ENCODE measurements around the gene MTHFSD.

Gene MTHFSD

GRCh38 chr16:86536621-86537020 lies 18.4 kb downstream of the MTHFSD start:
- Histone ChIP-seq H3K36me3 (ENCODE audit: insufficient read depth, low read length) (peaks cover 54% of the 10 kb centered on the region), H3K27ac (ENCODE audit: low read length) (no peak overlapping the region), H2AFZ (ENCODE audit: low read depth, low read length) (no peak overlapping the region), H3K79me2 (ENCODE audit: insufficient read depth, low read length) (no peaks in the 10 kb centered on the region), H3K9ac (ENCODE audit: low read depth, low read length) (no peak overlapping the region), H3K4me1 (ENCODE audit: insufficient read depth, low read length) (no peaks in the 10 kb centered on the region), H4K20me1 (ENCODE audit: insufficient read depth, low read length) (no peaks in the 10 kb centered on the region), H3K27me3 (ENCODE audit: insufficient read depth, low read length, poor library complexity) (no peaks in the 10 kb centered on the region), H3K4me2 (ENCODE audit: insufficient read depth, low read length) (no peak overlapping the region), H3K4me3 (ENCODE audit: low read depth in 1 of 2, low read length in 2 of 2) (no peak overlapping the region), H3K9me3 (ENCODE audit: insufficient read depth, low read length, severe bottlenecking) (no peaks in the 10 kb centered on the region)
- no peak for ATAC-seq (ENCODE audit: insufficient read depth, low read depth)
- DNase-seq = no peak
- TF ChIP-seq EZH2 (IDR thresholded peaks at IDR 0.05; ENCODE audit: borderline replicate concordance, low read depth, low read length, severe bottlenecking) = no peak
- TF ChIP-seq, protein P1, sequence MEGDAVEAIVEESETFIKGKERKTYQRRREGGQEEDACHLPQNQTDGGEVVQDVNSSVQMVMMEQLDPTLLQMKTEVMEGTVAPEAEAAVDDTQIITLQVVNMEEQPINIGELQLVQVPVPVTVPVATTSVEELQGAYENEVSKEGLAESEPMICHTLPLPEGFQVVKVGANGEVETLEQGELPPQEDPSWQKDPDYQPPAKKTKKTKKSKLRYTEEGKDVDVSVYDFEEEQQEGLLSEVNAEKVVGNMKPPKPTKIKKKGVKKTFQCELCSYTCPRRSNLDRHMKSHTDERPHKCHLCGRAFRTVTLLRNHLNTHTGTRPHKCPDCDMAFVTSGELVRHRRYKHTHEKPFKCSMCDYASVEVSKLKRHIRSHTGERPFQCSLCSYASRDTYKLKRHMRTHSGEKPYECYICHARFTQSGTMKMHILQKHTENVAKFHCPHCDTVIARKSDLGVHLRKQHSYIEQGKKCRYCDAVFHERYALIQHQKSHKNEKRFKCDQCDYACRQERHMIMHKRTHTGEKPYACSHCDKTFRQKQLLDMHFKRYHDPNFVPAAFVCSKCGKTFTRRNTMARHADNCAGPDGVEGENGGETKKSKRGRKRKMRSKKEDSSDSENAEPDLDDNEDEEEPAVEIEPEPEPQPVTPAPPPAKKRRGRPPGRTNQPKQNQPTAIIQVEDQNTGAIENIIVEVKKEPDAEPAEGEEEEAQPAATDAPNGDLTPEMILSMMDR (IDR thresholded peaks at IDR 0.05; ENCODE audit: borderline replicate concordance, extremely low read depth, low read length, poor library complexity, severe bottlenecking) = no peak

GRCh38 chr16:86534779-86535615 lies 20.0 kb downstream of the MTHFSD start:
- H3K9me3 ChIP-seq (ENCODE audit: insufficient read depth, low read length, severe bottlenecking) = no peaks in the 10 kb centered on the region
- H3K4me2 ChIP-seq (ENCODE audit: insufficient read depth, low read length) = no peak overlapping the region
- peaks cover 42% of the 10 kb centered on the region for H3K36me3 ChIP-seq (ENCODE audit: insufficient read depth, low read length)
- no peak overlapping the region for H3K9ac ChIP-seq (ENCODE audit: low read depth, low read length)
- H3K79me2 ChIP-seq (ENCODE audit: insufficient read depth, low read length) = no peaks in the 10 kb centered on the region
- no peaks in the 10 kb centered on the region for H3K27me3 ChIP-seq (ENCODE audit: insufficient read depth, low read length, poor library complexity)
- no peak for DNase-seq
- H3K27ac ChIP-seq (ENCODE audit: low read length) = no peak overlapping the region
- no peaks in the 10 kb centered on the region for H3K4me1 ChIP-seq (ENCODE audit: insufficient read depth, low read length)
- no peak overlapping the region for H3K4me3 ChIP-seq (ENCODE audit: low read depth in 1 of 2, low read length in 2 of 2)
- ATAC-seq (ENCODE audit: insufficient read depth, low read depth) = no peak
- TF ChIP-seq EZH2 (IDR thresholded peaks at IDR 0.05; ENCODE audit: borderline replicate concordance, low read depth, low read length, severe bottlenecking) = no peak
- TF ChIP-seq, protein P1 (IDR thresholded peaks at IDR 0.05; ENCODE audit: borderline replicate concordance, extremely low read depth, low read length, poor library complexity, severe bottlenecking) = no peak
- no peaks in the 10 kb centered on the region for H4K20me1 ChIP-seq (ENCODE audit: insufficient read depth, low read length)
- H2AFZ ChIP-seq (ENCODE audit: low read depth, low read length) = no peak overlapping the region

DNA sequence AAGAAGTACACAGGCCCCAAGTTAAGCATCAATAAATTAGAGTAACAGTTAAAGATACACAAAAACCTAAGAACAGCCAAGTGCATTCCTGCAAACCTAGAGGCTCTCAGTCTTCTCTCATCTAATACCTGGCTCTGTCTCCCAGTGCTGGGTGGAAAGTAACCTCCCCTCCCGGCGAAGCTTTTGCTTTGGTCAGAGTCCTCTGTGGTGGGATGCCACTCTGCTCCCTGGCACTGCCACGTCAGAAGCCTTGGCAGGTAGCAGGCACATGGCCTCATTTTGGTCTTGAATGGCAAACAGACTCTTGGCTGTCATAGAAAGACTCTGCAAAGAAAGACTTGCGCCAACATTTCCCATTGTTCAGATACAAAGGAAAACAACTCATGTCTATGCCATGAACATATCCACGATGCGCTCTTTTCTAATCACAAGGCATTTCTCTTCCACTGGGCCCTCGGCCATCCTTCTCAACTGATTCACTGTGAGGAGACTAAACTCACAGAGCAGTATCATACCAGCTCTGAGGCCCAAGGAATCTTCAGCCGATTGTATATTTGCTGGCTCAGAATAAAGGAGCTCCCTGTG lies 21.2 kb downstream of the MTHFSD start:
- Histone ChIP-seq H3K4me3 (ENCODE audit: low read depth in 1 of 2, low read length in 2 of 2) (no peak overlapping the region), H3K4me1 (ENCODE audit: insufficient read depth, low read length) (no peaks in the 10 kb centered on the region), H3K9me3 (ENCODE audit: insufficient read depth, low read length, severe bottlenecking) (no peaks in the 10 kb centered on the region), H3K4me2 (ENCODE audit: insufficient read depth, low read length) (no peak overlapping the region), H3K27ac (ENCODE audit: low read length) (no peak overlapping the region), H3K79me2 (ENCODE audit: insufficient read depth, low read length) (no peaks in the 10 kb centered on the region), H3K36me3 (ENCODE audit: insufficient read depth, low read length) (peaks cover 33% of the 10 kb centered on the region), H3K27me3 (ENCODE audit: insufficient read depth, low read length, poor library complexity) (no peaks in the 10 kb centered on the region), H3K9ac (ENCODE audit: low read depth, low read length) (no peak overlapping the region), H2AFZ (ENCODE audit: low read depth, low read length) (no peak overlapping the region), H4K20me1 (ENCODE audit: insufficient read depth, low read length) (no peaks in the 10 kb centered on the region)
- DNase-seq = no peak
- no peak for ATAC-seq (ENCODE audit: insufficient read depth, low read depth)
- TF ChIP-seq EZH2 (IDR thresholded peaks at IDR 0.05; ENCODE audit: borderline replicate concordance, low read depth, low read length, severe bottlenecking) = no peak
- TF ChIP-seq, protein P1 (IDR thresholded peaks at IDR 0.05; ENCODE audit: borderline replicate concordance, extremely low read depth, low read length, poor library complexity, severe bottlenecking) = no peak

All from DND-41 (cell line).